ENCODE measurements around the gene PLET1. TPM values are rescaled to one million over a fixed set of nuclear protein-coding genes. Genes with fewer than 3 reads are reported as not detected.

Gene PLET1
- total and polyA plus RNA-seq, 7 experiments from 2014 or later, result not detected

DNA sequence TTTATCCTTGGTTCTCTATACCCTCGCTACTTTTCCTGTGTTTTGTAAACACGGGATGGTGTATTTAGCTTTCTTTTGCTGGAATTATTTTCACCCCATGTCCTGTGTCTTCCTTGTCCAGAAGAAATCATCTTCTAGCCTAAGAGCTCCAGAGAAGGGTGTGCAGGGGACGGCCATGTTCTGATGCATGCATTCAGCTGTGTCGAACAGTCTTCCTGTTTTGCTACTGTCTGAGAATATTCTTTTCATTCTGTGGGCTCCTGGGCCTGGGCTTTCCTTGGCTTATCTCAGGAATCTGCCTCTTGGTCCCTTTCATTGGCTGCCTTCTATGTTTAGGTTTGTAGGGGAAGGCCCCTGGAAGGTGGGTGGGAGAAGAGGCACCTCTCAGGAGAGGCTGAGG lies 10.6 kb upstream of the PLET1 start:
- Histone ChIP-seq H3K27ac (ENCODE audit: low read depth, low read length) (no peak overlapping the region), H3K36me3 (ENCODE audit: control insufficient read depth in 2 of 3, insufficient read depth in 3 of 3, low read length in 3 of 3) (no peaks in the 10 kb centered on the region), H3K4me3 (ENCODE audit: low read length) (no peak overlapping the region), H3K4me1 (ENCODE audit: control insufficient read depth in 2 of 2, insufficient read depth in 2 of 2, low read length in 2 of 2) (no peaks in the 10 kb centered on the region), H3K27me3 (ENCODE audit: control insufficient read depth in 2 of 2, insufficient read depth in 2 of 2, low read length in 2 of 2) (no peaks in the 10 kb centered on the region), H3K9me3 (ENCODE audit: control insufficient read depth in 2 of 3, low read length in 3 of 3) (no peaks in the 10 kb centered on the region)
- intact Hi-C loops (cut with micrococcal nuclease), result no loop called here
- ATAC-seq (no peak), DNase-seq (no peak)
- H3K4me3 Mint-ChIP-seq, result no peak overlapping the region
- no peaks in the 10 kb centered on the region for H3K9me3 Mint-ChIP-seq
- CTCF ChIA-PET, result interaction anchor here (0.5 to 0.7 kb wide), 3 partner anchors 8 to 425 kb away, joined by 3 to 8 read pairs (median 3); no protein-coding TSS in a partner anchor
- H3K27me3 Mint-ChIP-seq, result no peaks in the 10 kb centered on the region
- H3K27ac Mint-ChIP-seq, result no peak overlapping the region
- H3K4me1 Mint-ChIP-seq, result peaks cover 0 to 2% (median 0%) of the 10 kb centered on the region in 7 donors
- POLR2A ChIA-PET, result no interaction called here
- H3K36me3 Mint-ChIP-seq, result peaks cover 0 to 12% (median 0%) of the 10 kb centered on the region in 5 donors

GRCh38 chr11:112270551-112271180 lies 10.0 kb upstream of the PLET1 start:
- H3K9me3 ChIP-seq (ENCODE audit: control insufficient read depth in 2 of 3, low read length in 3 of 3), result no peaks in the 10 kb centered on the region
- no peaks in the 10 kb centered on the region for H3K27me3 ChIP-seq (ENCODE audit: control insufficient read depth in 2 of 2, insufficient read depth in 2 of 2, low read length in 2 of 2)
- no peaks in the 10 kb centered on the region for H3K27me3 Mint-ChIP-seq
- no peak for DNase-seq
- H3K4me3 ChIP-seq (ENCODE audit: low read length), result no peak overlapping the region
- CTCF ChIA-PET, result interaction anchor here (0.5 to 0.7 kb wide), 2 partner anchors 10 to 426 kb away, joined by 3 read pairs; no protein-coding TSS in a partner anchor
- H3K9me3 Mint-ChIP-seq, result no peaks in the 10 kb centered on the region
- no peak overlapping the region for H3K4me3 Mint-ChIP-seq
- no peak overlapping the region for H3K27ac ChIP-seq (ENCODE audit: low read depth, low read length)
- no peaks in the 10 kb centered on the region for H3K4me1 ChIP-seq (ENCODE audit: control insufficient read depth in 2 of 2, insufficient read depth in 2 of 2, low read length in 2 of 2)
- no peaks in the 10 kb centered on the region for H3K4me1 Mint-ChIP-seq
- intact Hi-C loops (cut with micrococcal nuclease), result no loop called here
- no peak overlapping the region for H3K27ac Mint-ChIP-seq
- POLR2A ChIA-PET, result no interaction called here
- peaks cover 0 to 12% (median 0%) of the 10 kb centered on the region in 5 donors for H3K36me3 Mint-ChIP-seq
- ATAC-seq, result no peak
- H3K36me3 ChIP-seq (ENCODE audit: control insufficient read depth in 2 of 3, insufficient read depth in 3 of 3, low read length in 3 of 3), result no peaks in the 10 kb centered on the region

- H3K9me3 Mint-ChIP-seq, result no peaks in the 10 kb centered on the region
- Histone ChIP-seq H3K27me3 (ENCODE audit: control insufficient read depth in 2 of 2, insufficient read depth in 2 of 2, low read length in 2 of 2) (no peaks in the 10 kb centered on the region), H3K4me3 (ENCODE audit: low read length) (no peak overlapping the region), H3K36me3 (ENCODE audit: control insufficient read depth in 2 of 3, insufficient read depth in 3 of 3, low read length in 3 of 3) (no peaks in the 10 kb centered on the region), H3K27ac (ENCODE audit: low read depth, low read length) (no peak overlapping the region), H3K4me1 (ENCODE audit: control insufficient read depth in 2 of 2, insufficient read depth in 2 of 2, low read length in 2 of 2) (no peaks in the 10 kb centered on the region), H3K9me3 (ENCODE audit: control insufficient read depth in 2 of 3, low read length in 3 of 3) (no peaks in the 10 kb centered on the region)
- H3K36me3 Mint-ChIP-seq, result peaks cover 0 to 12% (median 0%) of the 10 kb centered on the region in 5 donors
- ChIA-PET CTCF (no interaction called here), POLR2A (no interaction called here)
- ATAC-seq (no peak), DNase-seq (no peak)
- intact Hi-C loops (cut with micrococcal nuclease), result no loop called here
- no peak overlapping the region for H3K27ac Mint-ChIP-seq
- H3K4me3 Mint-ChIP-seq, result no peak overlapping the region
- H3K4me1 Mint-ChIP-seq, result no peaks in the 10 kb centered on the region
- H3K27me3 Mint-ChIP-seq, result peaks cover 0 to 2% (median 0%) of the 10 kb centered on the region in 5 donors
Measured at GRCh38 chr11:112269139-112269538, 8.5 kb upstream of the PLET1 start.

DNA sequence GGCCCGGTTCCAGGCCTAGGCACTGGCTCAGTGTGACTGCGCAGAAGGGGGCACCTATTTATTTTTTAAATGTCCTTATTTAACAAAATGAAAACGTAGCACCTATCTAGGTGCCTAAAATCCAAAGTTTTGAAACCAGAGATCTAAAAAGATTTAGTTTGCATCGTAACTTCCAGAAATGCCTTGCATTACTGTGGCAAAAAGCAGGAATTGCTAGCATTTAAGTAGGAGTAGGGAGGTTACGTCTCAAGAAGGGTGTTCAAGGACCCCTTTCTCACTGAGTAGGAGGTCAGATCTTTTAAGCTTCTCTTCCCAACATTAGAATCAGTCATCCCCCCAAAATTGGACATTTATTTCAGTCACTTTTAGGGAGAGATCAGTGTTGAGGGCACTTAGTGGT lies 7.7 kb upstream of the PLET1 start:
- Histone ChIP-seq H3K4me3 (ENCODE audit: low read length) (no peak overlapping the region), H3K27ac (ENCODE audit: low read depth, low read length) (no peak overlapping the region), H3K36me3 (ENCODE audit: control insufficient read depth in 2 of 3, insufficient read depth in 3 of 3, low read length in 3 of 3) (no peaks in the 10 kb centered on the region), H3K9me3 (ENCODE audit: control insufficient read depth in 2 of 3, low read length in 3 of 3) (no peaks in the 10 kb centered on the region), H3K4me1 (ENCODE audit: control insufficient read depth in 2 of 2, insufficient read depth in 2 of 2, low read length in 2 of 2) (no peaks in the 10 kb centered on the region), H3K27me3 (ENCODE audit: control insufficient read depth in 2 of 2, insufficient read depth in 2 of 2, low read length in 2 of 2) (no peaks in the 10 kb centered on the region)
- ATAC-seq (no peak), DNase-seq (no peak)
- H3K27me3 Mint-ChIP-seq, result peaks cover 0 to 2% (median 0%) of the 10 kb centered on the region in 5 donors
- H3K4me3 Mint-ChIP-seq, result no peak overlapping the region
- peaks cover 0 to 12% (median 0%) of the 10 kb centered on the region in 5 donors for H3K36me3 Mint-ChIP-seq
- intact Hi-C loops (cut with micrococcal nuclease), result no loop called here
- H3K27ac Mint-ChIP-seq, result no peak overlapping the region
- CTCF ChIA-PET, result no interaction called here
- POLR2A ChIA-PET, result no interaction called here
- H3K9me3 Mint-ChIP-seq, result no peaks in the 10 kb centered on the region
- no peaks in the 10 kb centered on the region for H3K4me1 Mint-ChIP-seq

GRCh38 chr11:112267188-112267591 lies 6.5 kb upstream of the PLET1 start:
- H3K4me3 ChIP-seq (ENCODE audit: low read length), result no peak overlapping the region
- no peaks in the 10 kb centered on the region for H3K9me3 Mint-ChIP-seq
- peaks cover 0 to 12% (median 0%) of the 10 kb centered on the region in 5 donors for H3K36me3 Mint-ChIP-seq
- H3K4me1 ChIP-seq (ENCODE audit: control insufficient read depth in 2 of 2, insufficient read depth in 2 of 2, low read length in 2 of 2), result no peaks in the 10 kb centered on the region
- no peak overlapping the region for H3K27ac Mint-ChIP-seq
- no peak overlapping the region for H3K4me3 Mint-ChIP-seq
- ATAC-seq, result no peak
- H3K27me3 Mint-ChIP-seq, result peaks cover 0 to 2% (median 0%) of the 10 kb centered on the region in 5 donors
- H3K36me3 ChIP-seq (ENCODE audit: control insufficient read depth in 2 of 3, insufficient read depth in 3 of 3, low read length in 3 of 3), result no peaks in the 10 kb centered on the region
- ChIA-PET POLR2A (no interaction called here), CTCF (no interaction called here)
- intact Hi-C loops (cut with micrococcal nuclease), result no loop called here
- H3K9me3 ChIP-seq (ENCODE audit: control insufficient read depth in 2 of 3, low read length in 3 of 3), result no peaks in the 10 kb centered on the region
- H3K27me3 ChIP-seq (ENCODE audit: control insufficient read depth in 2 of 2, insufficient read depth in 2 of 2, low read length in 2 of 2), result no peaks in the 10 kb centered on the region
- no peak for DNase-seq
- H3K4me1 Mint-ChIP-seq, result no peaks in the 10 kb centered on the region
- no peak overlapping the region for H3K27ac ChIP-seq (ENCODE audit: low read depth, low read length)

GRCh38 chr11:112266410-112266778 lies 5.7 kb upstream of the PLET1 start:
- Histone ChIP-seq H3K27me3 (ENCODE audit: control insufficient read depth in 2 of 2, insufficient read depth in 2 of 2, low read length in 2 of 2) (no peaks in the 10 kb centered on the region), H3K4me3 (ENCODE audit: low read length) (no peak overlapping the region), H3K27ac (ENCODE audit: low read depth, low read length) (no peak overlapping the region), H3K36me3 (ENCODE audit: control insufficient read depth in 2 of 3, insufficient read depth in 3 of 3, low read length in 3 of 3) (no peaks in the 10 kb centered on the region), H3K9me3 (ENCODE audit: control insufficient read depth in 2 of 3, low read length in 3 of 3) (no peaks in the 10 kb centered on the region), H3K4me1 (ENCODE audit: control insufficient read depth in 2 of 2, insufficient read depth in 2 of 2, low read length in 2 of 2) (no peaks in the 10 kb centered on the region)
- DNase-seq, result no peak
- Mint-ChIP-seq H3K36me3 (peaks cover 0 to 12% (median 0%) of the 10 kb centered on the region in 5 donors), H3K27me3 (peaks cover 0 to 2% (median 0%) of the 10 kb centered on the region in 5 donors), H3K4me3 (no peak overlapping the region), H3K9me3 (no peaks in the 10 kb centered on the region), H3K4me1 (no peaks in the 10 kb centered on the region), H3K27ac (no peak overlapping the region)
- CTCF ChIA-PET, result no interaction called here
- intact Hi-C loops (cut with micrococcal nuclease), result no loop called here
- POLR2A ChIA-PET, result no interaction called here
- no peak for ATAC-seq

DNA sequence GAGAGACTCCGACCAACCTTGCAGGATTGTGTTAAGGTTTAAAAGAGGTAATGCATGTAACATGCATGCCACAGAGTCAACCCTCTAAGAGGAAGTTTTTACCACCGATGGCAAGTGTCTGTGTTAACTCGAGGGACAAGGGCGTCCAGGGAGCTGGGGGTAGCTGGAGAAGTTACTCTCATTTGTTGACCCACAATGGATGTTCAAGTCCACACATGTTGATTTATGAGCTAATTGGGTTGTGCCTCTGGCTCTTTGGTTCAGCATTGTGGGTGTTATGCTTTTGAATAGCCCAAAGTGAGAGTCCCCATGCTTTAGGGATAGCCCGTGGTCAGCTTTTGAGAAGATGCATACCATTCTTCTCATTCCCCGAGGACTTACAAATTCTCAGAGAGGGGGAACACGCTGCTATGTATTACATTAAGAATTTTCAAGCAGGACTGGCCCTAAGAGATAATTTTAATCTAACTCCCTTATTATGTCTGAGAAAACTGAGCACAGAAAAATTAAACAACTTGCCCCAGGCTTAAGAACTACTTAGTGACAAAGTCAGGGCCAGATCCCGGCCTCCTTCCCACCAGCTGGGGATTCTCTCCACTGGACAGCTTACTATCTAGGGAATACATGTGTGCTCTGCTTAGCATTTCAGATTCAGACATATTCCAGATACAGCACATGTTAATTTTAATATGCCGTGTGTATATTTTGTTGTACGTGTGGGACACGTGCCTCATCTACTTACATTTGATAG lies 5.2 kb upstream of the PLET1 start:
- H3K9me3 ChIP-seq (ENCODE audit: control insufficient read depth in 2 of 3, low read length in 3 of 3), result no peaks in the 10 kb centered on the region
- Mint-ChIP-seq H3K4me3 (no peak overlapping the region), H3K27ac (no peak overlapping the region), H3K36me3 (peaks cover 0 to 12% (median 0%) of the 10 kb centered on the region in 5 donors), H3K27me3 (peaks cover 0 to 2% (median 0%) of the 10 kb centered on the region in 5 donors), H3K4me1 (no peaks in the 10 kb centered on the region), H3K9me3 (no peaks in the 10 kb centered on the region)
- POLR2A ChIA-PET, result no interaction called here
- CTCF ChIA-PET, result interaction anchor here (1.9 kb wide), 1 partner anchor 14 kb away, joined by 5 read pairs; no protein-coding TSS in a partner anchor
- no peaks in the 10 kb centered on the region for H3K36me3 ChIP-seq (ENCODE audit: control insufficient read depth in 2 of 3, insufficient read depth in 3 of 3, low read length in 3 of 3)
- H3K4me1 ChIP-seq (ENCODE audit: control insufficient read depth in 2 of 2, insufficient read depth in 2 of 2, low read length in 2 of 2), result no peaks in the 10 kb centered on the region
- no peak overlapping the region for H3K27ac ChIP-seq (ENCODE audit: low read depth, low read length)
- ATAC-seq (no peak), DNase-seq (no peak)
- H3K4me3 ChIP-seq (ENCODE audit: low read length), result no peak overlapping the region
- intact Hi-C loops (cut with micrococcal nuclease), result no loop called here
- H3K27me3 ChIP-seq (ENCODE audit: control insufficient read depth in 2 of 2, insufficient read depth in 2 of 2, low read length in 2 of 2), result no peaks in the 10 kb centered on the region

Measured in naive thymus-derived CD4-positive, alpha-beta T cell (primary cell).